ENCODE measurements around the gene CDC42BPB.

Gene CDC42BPB

DNA sequence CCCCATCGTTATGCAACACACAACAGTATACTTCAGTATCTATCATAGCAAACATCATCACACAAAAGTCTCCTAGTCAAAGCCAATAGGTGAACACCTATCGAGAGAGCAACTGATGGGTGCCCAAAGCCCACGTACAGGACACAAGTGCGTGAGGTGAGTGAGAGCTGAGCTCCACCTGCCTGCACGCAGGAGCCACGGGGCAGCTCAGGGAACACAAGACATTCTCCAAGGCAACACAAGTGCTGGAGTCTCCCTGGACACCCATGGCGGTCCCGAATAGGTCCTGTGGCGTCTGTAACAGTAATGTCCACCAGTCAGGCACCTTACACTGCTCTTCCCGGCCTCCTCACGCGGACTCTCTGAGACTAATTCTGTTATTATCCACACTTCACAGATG lies 44.3 kb downstream of the CDC42BPB start:
- DNase-seq, result no peak

- DNase-seq, result no peak
Measured at GRCh38 chr14:103009559-103009958, 47.8 kb downstream of the CDC42BPB start.

- no peak for DNase-seq
Measured at GRCh38 chr14:103008768-103009357, 48.5 kb downstream of the CDC42BPB start.

DNA sequence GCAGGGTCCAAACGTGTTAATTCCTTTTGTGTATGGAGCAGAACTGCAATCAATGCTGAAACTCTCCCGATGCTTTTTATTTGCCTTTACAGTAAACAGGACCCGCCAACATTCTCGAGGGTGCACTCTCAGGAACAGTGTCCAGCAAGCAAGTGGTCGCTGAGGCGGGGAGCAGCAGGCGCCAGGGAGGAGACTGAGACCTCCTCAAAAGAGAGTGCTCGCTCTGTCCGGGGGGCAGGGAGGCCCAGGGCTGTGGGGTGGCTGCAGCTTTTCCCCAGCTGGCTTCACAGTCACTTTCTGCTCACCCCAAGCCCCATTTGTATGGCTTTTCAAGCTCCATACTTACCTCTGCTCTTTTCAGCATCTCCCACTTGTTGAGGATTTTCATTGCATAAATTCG lies 49.2 kb downstream of the CDC42BPB start:
- no peak for DNase-seq

DNA sequence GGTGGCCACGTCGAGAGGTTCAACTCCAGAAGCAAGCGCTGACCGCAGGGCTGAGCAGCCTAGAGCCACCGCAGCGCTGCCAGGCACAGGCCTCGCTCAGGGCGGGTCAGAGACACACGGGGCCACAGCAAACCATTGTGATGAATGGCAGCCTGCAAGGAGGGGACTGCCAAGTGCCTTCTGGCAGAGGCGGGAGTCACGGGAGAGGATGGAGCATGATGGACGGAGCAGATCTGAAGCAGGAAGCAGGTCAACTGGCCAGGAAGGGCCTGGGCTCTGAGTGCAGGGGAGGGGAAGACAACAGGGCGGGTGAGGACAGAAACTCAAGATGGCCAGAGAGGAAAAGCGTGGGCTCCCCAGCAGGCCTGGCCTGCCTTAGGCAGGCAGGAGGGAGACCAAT lies 49.8 kb downstream of the CDC42BPB start:
- DNase-seq, result no peak

- no peak for DNase-seq
Measured at GRCh38 chr14:103006991-103007520, 50.3 kb downstream of the CDC42BPB start.

DNA sequence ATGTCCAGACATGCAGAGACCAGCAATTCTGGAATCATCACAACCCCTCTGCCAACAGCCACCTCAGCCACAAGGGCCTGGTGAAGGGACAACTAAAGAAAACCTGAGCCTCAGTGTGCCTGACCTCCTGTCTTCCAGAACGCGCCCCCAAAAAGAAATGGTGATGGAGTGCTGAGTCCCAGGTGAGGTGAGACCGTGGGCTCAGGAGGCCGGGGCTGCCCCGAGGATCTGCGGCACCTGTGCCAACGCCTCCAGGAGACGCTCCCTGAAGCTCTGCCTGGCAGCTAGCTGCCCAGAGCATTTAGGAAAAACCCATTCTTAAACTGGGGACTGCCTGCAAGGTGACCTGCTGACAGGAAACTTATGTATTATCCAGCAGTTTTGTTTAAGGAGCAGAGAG lies 51.2 kb downstream of the CDC42BPB start:
- no peak for DNase-seq

DNA sequence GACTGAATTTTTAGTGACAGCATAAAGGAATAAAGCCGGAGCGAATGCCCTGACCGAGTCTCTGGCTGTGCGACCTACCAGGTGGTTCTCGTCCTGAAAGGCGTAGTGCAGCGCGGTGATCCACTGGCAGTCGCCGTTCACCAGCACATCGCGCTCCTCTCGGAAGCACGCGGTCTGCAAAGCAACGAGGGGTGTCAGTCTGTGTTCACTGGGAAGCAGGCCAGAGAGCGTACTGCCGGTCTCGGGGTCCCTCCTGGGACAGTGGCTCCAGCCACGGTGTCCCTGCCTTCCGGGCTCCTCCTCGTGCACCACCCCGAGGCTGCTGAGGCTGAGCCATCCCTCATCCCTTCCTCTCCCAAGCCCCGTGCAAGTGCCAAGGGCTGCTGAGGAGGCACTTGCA lies 53.5 kb downstream of the CDC42BPB start:
- no peak for DNase-seq

GRCh38 chr14:103003351-103003615 lies 54.1 kb downstream of the CDC42BPB start:
- no peak for DNase-seq

- DNase-seq, result no peak
Measured at GRCh38 chr14:103002578-103003350, 54.6 kb downstream of the CDC42BPB start.

- no peak for DNase-seq
Measured at GRCh38 chr14:103001651-103002396, 55.5 kb downstream of the CDC42BPB start.

GRCh38 chr14:103001226-103001625 lies 56.1 kb downstream of the CDC42BPB start:
- no peak for DNase-seq

DNA sequence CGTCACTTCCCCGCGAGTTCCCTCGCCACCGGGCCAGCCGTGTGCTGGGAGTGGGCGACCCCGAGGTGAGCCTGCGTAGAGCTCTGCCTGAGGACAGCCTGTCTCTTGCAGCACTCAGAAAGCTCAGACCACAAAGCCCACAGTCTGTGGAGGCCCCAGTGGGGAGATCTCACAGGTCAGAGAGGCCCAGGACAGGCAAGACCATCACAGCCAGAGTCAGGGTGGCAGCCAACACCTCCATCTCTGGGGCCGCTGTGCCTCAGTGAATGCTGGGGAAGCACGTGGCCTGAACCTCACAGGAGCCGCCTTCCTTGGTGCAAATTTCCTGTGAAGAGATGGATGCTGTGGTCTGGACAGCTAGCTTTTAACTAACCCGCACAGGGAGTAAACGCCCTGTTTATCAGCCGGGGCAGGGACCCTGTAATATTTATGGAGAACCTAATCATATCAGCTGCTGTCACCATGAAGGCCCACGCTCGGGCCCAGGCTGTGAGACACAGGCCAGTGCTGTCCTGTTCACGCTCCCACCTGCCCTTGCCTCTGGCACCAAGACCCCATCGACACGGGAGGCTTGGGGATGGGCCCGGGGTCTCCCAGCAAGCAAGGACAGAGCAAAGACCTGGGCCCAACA lies 56.9 kb downstream of the CDC42BPB start:
- no peak for DNase-seq

DNA sequence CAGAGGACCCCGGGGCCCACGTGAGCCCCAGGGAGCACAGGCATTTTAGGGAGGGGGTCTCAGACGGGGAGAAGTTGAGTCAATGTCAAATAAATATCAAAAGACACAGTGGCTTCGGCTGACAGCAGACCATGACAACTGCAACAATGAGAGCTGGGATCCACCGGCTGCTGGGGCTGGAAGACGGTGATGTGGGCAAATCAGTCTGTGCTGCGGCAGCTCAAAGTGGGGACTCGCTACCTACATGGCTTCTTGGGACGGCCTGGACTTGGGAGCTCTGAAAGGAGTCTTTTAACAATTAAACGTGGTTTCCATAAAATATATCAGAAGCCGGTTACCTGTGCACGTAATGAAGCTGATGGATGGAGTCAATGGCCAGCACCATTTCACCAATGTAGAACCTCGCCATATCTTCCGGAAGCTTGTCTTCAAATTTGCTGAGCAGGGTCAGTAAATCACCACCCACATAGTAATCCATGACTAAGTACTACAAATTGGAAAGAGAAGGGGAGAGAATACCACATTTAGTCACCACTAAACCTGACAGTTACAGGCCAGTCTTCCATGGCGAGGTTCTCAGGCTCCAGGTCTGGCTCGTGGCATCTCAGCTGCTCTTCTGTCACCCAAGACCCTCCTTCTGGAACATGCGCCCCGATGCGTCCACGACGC lies 58.0 kb downstream of the CDC42BPB start:
- DNase-seq, result no peak

- no peak for DNase-seq
Measured at GRCh38 chr14:102998393-102998792, 59.0 kb downstream of the CDC42BPB start.

DNA sequence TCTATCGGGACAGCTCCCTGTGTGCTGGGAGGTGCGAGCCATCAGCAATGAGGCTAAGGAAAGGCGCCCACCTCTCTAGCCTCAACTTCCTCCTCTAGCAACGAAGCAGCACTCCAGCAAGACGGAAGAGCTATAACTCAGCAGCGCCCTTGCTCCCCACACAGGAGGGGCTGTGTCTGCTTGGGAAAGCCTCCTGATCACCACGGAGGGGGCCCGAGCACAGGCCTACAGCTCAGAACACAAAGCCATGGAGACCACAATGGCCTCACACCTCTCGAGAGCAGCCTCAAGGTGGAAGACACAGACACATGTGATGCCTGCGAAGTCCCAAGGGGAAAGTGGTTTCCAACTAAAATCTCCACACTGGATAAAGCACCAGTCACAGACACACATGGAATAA lies 60.4 kb downstream of the CDC42BPB start:
- no peak for DNase-seq

DNA sequence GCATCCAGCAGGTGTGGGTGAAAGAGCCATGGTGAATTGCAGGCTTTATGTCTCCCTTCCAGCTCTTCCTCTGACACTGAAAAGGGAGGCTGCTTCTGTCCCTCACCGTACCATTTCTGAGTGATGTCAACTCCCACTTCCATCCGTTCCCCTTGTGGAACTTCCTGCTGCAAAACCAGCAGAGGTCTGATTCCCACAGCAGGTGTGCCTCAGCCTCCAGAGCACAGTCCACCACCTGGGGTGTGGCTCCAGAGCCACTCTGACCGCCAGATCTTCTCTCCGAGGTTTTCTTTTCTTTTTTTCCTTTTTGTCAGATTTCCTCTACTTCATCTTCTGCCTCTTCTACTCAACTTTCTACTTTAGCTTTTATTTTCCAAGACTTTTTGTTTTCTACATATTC lies 62.7 kb downstream of the CDC42BPB start:
- no peak for DNase-seq

- DNase-seq, result no peak
Measured at GRCh38 chr14:102993523-102993922, 63.8 kb downstream of the CDC42BPB start.

GRCh38 chr14:102991376-102991775 lies 66.0 kb downstream of the CDC42BPB start:
- no peak for DNase-seq

DNA sequence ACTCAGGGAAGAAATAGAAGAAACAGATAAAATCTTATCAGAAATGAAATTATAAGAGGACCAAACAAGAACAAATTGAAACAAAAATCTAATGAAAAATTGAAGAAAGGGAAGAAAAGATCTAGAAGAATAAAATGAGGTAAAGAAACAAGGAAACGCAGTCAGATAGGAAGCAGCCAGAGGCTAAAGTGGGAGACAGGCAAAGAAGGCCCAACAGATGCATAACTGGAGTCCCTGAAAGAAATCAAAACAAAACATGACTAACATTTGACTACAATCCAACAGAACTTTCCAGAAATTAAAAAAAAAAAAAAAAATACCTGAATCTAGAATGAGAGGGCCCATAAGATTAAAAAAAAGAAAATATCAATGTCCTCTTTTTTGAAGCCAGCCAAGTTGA lies 69.3 kb downstream of the CDC42BPB start:
- DNase-seq, result no peak

GRCh38 chr14:102986810-102987579 lies 70.4 kb downstream of the CDC42BPB start:
- no peak for DNase-seq

DNA sequence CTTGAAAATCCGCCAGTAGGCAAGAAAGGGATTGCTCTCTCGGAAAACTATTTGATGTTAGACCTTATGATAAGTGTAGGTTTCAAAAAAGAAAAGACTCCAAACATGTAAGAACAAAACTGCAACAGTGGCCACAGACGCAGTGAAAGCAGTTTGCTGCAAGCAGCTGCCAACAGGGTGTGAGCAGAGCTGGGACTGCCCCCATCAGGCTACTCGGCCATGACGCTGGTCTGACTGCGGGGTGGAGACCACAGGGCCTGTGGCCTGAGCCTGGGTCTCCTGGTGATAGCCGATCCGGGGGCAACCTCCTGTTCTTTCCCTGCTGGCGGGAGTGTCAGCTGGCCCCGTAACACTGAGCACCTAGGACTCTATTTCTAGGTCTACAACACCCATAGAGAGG lies 71.7 kb downstream of the CDC42BPB start:
- no peak for DNase-seq
